ENCODE results near the gene FBXO38. TPM values are rescaled to one million over a fixed set of nuclear protein-coding genes. Genes with fewer than 3 reads are reported as not detected.

Gene FBXO38
- total RNA-seq, 2 donors from 2014 or later = 44.0 to 46.8 TPM

DNA sequence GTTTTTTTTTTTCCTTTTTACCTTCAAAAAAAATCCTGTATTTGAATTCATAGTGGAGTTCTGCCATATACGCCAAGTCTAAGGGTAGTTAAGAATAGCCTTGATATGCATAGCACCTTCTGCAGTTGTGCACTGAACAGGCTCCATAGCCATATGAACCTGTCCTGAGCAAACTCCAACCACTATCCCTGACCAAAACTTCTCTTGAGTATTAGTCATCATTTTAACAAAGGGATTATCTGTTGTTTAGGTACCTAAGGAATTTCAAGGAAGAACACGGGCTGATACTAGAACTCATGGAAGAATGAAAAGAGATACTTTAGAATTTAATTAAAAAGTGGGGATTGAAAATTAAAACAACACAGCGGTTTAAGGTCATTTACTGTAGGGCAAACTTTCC, 1.9 kb upstream of the FBXO38 start:
- ATAC-seq (no peak), DNase-seq (no peak)
- intact Hi-C loops (cut with DNase I, micrococcal nuclease) = no loop called here

DNA sequence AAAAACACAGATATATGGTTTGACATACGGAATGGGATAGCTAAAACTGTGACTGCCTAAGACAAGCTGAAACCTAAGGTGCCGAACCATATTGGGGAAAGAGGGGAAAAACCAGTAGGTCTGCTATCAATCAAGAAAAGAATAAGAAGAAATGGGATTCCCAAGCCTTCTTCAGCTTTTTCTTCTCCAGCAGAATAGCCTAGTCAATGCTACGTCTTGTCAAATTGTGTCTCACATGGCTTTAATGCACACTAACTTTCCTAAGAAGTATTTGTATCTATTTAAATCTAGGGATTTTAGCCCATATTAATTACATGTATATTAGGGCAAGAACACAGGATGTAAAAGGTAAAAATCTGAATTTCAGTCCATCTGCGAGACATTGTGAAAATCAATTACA, 797 bp upstream of the FBXO38 start:
- ATAC-seq = no peak
- DNase-seq = no peak
- intact Hi-C loops (cut with DNase I, micrococcal nuclease) = no loop called here

DNA sequence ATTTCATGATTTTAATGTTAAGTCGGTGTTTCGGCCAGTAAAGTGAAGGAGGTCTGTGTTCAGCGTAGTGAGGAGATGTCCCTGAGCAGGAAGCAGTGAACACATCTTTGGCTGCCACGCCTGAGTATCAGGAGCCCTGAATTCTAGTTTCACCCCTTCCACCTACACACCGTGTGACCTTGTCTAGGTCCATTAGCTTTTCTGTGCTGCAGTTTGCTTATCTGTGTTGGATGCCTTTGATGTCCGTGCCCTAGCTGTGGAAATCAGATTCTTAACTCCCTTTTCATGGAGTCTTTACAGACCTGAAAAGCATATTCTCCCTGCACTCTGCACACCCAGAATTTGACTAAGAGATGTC, 601 bp downstream of the FBXO38 start:
- DNase-seq = no peak
- ATAC-seq = peak; percentile 46
- intact Hi-C loops (cut with DNase I, micrococcal nuclease) = no loop called here

DNA sequence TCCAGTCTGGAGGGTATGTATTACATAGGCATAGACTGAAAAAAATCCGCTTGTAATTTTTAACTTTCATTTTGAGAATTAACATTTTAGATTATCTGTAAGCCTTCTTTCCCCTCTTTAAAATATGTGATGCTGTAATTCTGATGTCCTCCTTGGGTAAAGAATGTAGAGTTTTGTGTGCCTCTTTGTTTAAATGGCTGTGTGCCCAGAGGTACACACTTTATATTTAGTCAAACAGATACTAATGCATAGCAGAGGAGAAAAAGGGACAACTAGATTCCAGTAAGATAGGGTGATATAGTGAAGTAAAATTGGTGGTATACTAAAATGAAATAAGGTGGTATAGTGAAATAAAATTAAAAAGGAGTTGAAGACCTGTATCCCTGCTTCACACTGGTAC, 1.3 kb downstream of the FBXO38 start:
- ATAC-seq (no peak), DNase-seq (no peak)
- intact Hi-C loops (cut with DNase I, micrococcal nuclease) = no loop called here

DNA sequence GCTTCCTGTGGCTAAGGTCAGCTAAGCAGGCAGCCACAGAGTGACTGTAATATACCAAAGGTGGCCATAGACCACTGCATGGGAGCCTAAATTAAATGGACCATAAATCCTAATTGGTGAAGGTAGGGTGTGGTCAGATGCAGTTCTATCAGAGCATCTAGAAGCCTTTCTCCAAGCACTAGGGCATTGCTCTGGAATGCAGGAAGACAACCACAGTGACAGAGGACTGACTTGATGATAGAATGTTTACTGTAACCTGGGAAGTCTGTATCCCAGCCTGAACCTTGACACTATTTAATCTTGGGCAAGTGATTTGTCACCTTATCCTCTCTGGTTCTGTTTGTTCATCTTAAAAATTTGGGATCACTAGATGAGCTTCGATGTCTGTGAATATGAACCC, 2.3 kb downstream of the FBXO38 start:
- no peak for ATAC-seq
- intact Hi-C loops (cut with DNase I, micrococcal nuclease) = no loop called here
- no peak for DNase-seq

DNA sequence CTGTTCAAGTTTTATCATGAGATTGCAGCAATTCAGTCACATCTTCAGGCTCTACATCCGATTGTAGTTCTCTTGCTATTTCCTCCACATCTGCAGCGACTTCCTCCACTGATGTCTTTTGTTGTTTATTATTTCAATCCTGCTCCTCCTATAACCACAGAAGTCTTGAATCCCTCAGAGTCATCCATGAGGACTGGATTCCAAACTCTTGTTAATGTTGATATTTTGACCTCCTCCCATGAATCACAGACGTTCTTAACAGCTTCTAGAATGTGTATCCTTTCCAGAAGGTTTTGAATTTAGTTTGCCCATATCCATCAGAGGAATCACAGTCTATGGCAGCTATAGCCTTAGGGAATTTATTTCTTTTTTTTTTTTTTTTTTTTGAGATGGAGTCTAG, 3.6 kb downstream of the FBXO38 start:
- ATAC-seq = no peak
- DNase-seq = no peak
- intact Hi-C loops (cut with DNase I, micrococcal nuclease) = no loop called here

DNA sequence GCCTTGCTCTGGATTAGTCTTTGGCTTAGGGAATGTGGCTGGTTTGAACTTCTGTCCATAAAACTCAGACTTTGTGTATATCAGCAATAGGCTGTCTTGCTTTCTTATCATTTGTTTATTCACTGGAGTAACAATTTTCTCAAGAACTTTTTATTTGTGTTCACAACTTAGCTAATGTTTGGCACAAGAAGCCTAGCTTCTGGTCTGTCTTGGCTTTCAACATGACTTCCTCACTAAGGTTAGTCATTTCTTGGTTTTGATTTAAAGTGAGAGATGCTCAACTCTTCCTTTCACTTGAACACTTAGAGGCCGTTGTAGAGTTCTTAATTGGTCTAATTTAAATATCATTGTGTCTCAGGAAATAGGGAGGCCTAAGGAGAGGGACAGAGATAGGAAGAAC, 4.9 kb downstream of the FBXO38 start:
- DNase-seq (no peak), ATAC-seq (no peak)
- intact Hi-C loops (cut with DNase I, micrococcal nuclease) = no loop called here

DNA sequence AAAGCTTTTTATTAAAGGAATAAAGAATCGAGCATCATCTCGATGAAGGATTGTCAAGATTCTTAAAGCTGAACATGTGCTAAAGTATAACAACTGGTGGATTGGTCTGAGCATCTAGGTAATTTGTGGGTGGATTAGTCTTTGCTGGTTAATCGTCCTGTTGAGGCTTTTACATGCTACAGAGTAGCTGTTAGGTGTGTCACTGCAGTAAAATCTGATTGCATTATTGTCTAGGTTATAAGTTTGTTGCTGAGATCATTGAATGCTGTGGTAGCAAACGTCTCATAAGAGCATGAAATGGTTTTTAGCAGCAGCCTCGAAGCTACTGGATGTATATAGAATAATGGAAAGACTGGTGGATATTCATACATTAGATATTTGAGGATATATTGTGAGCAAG, 7.2 kb downstream of the FBXO38 start:
- DNase-seq (no peak), ATAC-seq (peak; percentile 85)
- intact Hi-C loops (cut with DNase I, micrococcal nuclease) = no loop called here

DNA sequence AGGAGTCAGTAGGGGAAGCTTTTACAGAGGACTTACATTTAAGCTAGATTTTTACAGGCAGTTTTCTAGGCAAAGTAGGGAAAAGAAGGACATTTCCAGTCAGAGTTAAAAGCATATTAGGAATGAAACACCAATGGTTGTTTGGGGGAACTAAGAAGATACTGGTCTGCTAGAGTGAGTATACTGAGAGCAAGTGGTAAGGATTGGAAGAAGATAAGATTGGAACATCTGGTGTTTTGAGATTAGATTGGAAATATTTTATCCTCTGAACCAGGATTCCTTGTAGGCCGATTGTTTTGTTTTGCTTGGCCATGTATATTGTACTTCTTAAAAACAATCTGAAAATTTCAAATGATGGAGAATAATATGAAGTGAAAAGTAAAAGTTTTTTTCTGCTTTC, 7.7 kb downstream of the FBXO38 start:
- intact Hi-C loops (cut with DNase I, micrococcal nuclease) = no loop called here
- ATAC-seq (no peak), DNase-seq (no peak)

DNA sequence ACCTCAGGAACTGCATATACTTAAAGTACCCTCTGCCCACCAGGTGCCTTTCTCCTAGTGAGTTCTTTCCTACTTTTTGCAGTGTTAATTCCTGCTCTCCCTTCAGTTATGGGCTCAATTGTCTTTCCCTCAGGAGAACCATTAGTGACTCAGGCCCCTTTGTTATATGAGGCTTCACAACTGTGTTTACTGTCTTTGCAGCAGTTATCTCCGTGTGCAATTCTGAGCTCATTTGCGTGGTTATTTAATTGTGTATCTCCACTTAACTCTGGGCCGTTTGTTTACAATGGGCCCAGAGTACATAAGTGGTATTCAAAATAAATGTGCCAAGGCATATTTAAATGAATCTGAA, 9.6 kb downstream of the FBXO38 start:
- ATAC-seq (peak; percentile 43), DNase-seq (no peak)
- intact Hi-C loops (cut with DNase I, micrococcal nuclease) = no loop called here

DNA sequence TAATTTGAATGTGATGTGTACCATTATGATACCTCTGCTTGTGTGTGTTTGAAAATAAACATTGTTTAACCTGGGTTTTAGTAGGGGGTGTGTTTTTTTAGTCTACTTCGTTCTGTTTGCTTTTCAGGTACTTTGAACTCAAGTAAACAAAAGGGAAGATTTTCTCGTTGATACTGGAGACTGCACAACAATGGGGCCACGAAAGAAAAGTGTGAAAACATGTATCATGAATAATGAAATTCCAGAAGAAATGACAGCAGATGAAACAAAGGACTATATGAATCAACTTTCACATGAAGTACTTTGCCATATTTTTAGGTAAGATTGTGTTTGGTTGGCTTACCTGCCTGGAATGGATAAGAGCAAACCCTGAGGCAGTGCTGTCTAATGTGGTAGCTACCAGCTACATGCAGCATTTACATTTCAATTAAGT, 10.8 kb downstream of the FBXO38 start:
- ATAC-seq (peak; percentile 41), DNase-seq (no peak)
- intact Hi-C loops (cut with DNase I, micrococcal nuclease) = no loop called here

DNA sequence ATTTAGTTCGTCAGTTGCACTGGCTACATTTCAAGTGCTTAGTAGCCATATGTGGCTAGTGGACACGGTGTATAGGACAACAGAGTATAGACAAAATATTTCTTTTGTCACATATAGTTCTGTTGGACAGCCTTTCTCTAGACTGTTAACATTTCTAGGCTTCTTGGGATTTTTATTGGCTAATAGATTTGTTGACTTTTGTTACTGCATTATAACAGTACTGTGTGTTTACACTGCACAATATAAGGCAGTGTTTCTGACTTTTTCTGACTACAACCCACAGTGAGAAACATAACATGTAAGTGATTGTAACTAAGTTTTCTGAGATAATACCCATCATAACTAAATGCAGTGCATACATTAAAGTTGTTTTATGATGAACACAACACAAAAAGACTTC, 11.3 kb downstream of the FBXO38 start:
- no peak for ATAC-seq
- intact Hi-C loops (cut with DNase I, micrococcal nuclease) = no loop called here

DNA sequence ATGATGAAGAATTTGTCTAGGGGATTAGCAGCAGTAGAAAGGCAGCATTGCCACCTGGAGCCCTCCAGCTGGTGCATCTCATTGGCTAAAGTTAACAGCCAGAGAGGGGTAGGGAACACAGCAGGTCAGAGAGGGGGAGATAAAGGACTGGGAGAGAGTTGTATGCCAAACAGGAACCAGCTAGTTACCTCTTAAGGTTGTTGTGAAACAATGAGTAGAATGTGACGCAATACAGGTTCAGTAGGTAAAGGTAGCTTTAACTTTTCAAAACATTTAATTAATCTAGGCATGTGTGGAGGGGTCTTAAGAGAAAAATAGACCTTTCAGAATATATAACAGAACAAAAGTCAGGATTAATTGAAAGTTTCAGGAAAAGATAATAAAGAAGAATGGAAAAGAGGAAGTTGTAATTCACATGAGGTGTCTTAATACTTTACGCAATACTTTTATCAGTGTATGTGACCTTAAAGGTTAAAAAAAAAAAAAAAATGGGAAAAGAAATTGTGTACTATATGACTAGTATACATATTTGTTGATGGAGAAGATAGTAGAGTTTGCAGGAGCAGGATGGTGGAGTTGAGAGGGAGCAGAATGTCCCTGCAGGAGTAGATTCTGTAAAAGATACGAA, 14.3 kb downstream of the FBXO38 start:
- peak; percentile 52 for ATAC-seq
- no peak for DNase-seq
- intact Hi-C loops (cut with DNase I, micrococcal nuclease) = no loop called here

More for the DNA sequence above, 11.3 kb downstream of the FBXO38 start:
- DNase-seq = no peak

DNA sequence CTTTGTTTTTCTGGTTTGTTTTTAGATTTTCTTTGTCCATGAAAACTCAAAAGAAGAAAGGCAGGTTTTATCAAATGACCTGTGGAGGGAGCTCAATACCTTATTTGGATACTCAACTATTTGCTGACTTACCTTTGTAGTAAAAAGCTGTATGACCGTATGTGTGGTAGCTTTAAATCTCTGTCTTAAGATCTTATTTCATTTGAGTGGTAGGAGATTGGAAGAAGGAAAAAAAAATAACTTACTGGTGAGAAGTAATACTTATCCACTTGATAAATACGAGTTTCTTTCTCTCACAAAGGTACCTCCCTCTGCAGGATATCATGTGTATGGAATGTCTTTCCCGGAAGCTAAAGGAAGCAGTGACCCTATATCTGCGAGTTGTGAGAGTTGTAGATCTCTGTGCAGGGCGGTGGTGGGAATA, 15.0 kb downstream of the FBXO38 start:
- no peak for DNase-seq
- ATAC-seq = peak; percentile 73
- intact Hi-C loops (cut with DNase I, micrococcal nuclease) = no loop called here

DNA sequence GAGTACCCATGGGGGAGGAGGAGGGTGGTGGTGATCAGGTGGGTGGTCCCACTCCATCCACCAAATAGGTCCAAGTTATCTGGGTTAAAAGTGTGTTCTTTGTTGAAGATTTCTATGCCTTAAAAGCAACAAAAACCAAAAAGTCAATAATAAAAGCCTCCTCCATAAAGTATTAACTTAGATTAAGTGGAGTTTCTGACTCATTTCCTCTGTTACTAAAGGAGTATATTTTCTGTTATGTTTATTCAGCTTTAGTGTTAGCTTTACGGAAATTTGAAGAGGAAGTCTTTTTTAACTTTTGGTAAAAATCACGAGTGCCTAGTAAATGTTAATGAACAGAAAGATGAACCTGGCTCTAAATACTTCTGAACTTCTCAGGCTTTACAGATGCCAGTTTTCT, 17.8 kb downstream of the FBXO38 start:
- no peak for ATAC-seq
- intact Hi-C loops (cut with DNase I, micrococcal nuclease) = no loop called here
- no peak for DNase-seq

DNA sequence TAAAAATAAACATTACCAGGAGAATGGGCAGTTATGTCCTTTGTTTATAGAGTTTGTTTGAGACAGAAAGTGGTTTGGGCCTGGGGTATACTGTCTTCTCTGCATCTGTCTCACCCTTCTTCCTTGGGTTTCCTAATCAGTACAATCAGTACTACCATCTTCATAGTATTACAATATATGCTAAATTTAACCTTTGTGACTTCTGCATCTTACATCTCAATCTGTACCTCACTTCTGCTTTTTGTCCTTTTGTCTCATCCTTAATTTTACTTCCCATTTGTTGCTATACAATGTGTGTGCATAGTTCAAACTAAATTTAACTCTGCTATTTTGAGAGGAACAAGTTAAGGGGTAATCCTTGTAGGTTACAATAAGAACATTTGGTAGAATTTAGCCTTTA, 19.6 kb downstream of the FBXO38 start:
- intact Hi-C loops (cut with DNase I, micrococcal nuclease) = no loop called here
- no peak for ATAC-seq
- DNase-seq = no peak

DNA sequence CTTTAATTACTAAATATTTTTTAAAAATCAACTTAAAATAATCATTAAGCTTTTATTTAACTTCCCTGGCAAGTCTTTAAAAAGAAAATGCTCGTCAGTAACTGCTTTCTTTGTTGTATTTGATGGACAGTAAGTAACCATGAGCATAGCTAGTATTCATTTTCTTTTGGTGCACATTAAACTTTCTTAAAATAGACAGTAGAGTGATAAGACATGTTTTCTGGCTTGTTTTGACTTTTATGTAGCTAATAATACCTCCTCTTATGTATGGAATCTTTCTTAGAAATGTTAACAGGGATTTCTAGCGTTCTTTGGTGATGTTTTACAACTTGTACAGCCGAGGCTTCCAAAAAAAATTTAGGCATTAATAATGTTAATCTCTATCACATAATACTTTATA, 22.6 kb downstream of the FBXO38 start:
- ATAC-seq (no peak), DNase-seq (no peak)
- intact Hi-C loops (cut with DNase I, micrococcal nuclease) = no loop called here

DNA sequence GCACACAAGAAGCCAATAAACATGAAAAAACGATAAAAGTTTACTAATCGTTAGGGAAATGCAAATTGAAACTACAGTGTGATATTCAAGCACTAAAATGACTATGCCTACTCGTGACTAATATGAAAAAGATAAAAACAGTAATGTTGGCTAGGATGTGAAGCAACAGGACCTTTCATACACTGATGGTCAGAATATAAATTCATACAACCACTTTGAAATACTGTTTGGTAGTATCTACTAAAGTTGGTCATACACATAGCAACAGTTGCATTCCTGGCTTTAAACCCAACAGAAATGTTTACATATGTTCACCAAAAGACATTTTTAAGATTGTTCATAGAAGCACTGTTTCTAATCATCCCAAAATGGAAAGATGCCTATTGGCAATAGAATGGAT, 24.3 kb downstream of the FBXO38 start:
- no peak for ATAC-seq
- DNase-seq = no peak
- intact Hi-C loops (cut with DNase I, micrococcal nuclease) = no loop called here

DNA sequence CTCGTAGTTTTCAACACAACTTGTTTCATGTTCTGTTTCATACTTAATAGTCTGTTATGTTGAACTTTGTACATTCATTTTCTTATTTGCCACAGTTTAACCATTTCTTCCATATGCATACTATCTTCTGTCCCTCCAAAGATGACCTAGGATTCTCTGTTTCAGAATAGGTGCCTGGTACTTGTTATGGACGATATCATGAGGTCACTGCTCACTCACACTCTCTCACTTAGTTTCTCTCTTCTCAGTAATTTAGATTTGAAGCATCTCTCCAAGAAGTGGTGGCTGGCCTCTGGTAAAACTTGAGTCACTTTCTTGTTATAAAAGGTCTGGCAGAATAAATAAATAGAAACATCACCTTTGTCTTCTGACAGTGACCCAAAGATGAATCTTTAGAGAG, 28.4 kb downstream of the FBXO38 start:
- intact Hi-C loops (cut with DNase I, micrococcal nuclease) = no loop called here
- ATAC-seq (no peak), DNase-seq (no peak)

DNA sequence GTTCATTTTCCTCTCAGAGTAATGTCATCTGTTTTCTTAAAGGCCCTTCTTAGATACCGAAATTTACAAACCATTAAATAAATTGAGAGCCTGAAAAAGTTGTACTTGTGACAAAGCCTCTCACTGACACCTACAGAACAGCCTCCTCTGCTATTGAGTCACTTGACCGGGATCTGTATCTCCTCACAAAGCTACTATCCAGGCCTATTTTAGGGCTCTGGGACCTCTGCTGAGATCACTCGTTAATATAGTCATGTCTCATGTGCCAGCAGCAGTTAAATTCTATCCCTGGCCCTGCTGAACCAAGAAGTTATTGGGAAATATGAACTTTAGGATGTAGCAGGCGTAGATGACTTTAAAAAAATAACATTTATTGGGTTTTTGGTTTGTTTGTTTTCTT, 31.1 kb downstream of the FBXO38 start:
- intact Hi-C loops (cut with DNase I, micrococcal nuclease) = no loop called here
- DNase-seq = no peak
- ATAC-seq = no peak

DNA sequence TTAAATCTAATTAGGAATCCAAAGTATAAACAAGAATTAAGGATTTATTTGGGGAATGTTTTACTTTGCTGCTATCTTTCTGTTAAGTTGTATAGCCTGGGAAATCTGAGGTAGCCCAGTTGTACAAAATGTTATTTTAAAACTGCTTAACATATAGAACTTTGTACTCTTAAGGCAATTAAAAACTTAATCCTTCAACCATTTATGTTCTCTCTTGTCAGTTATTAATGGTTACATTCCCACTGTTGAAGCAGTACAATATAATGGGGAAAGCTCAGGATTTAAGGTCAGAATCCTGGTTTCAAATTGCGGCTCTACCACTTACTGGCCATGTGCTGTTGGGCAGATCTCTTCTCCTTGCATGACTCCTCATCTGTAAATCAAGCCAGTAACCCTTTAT, 32.7 kb downstream of the FBXO38 start:
- ATAC-seq (no peak), DNase-seq (no peak)
- intact Hi-C loops (cut with DNase I, micrococcal nuclease) = no loop called here

DNA sequence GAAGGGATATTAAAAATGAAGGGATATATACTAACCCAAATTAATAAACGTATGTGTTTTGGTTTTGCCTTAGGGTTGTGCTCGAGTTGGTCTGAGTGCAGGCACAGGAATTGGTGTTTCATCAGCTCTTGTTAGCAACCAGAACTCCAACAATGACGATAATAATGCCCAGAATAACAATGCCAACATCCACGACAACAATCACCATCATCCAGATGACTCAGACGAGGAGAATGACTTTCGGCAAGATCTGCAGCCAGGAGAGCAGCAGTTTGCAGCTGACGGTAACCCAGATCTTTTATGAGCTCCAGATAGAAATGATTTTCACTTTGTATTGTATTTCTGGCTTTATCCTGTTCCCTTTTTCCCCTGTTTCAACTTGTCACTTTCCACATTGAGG, 33.2 kb downstream of the FBXO38 start:
- intact Hi-C loops (cut with DNase I, micrococcal nuclease) = no loop called here
- DNase-seq (no peak), ATAC-seq (no peak)

Data from left colon (tissue), 2 donors.